HG03469 (cell line): ENCODE measurements around the gene USF2.

Source experiments
- ATAC-seq: cut with Tn5 transposase; IDR thresholded peaks from one replicate; pipeline ENCODE4 v1.9.1; 2021; ENCODE audit warnings: mild to moderate bottlenecking, moderate library complexity, moderate number of reproducible peaks; ENCODE audit not compliant: unreplicated experiment

The USF2 gene

GRCh38 chr19:35265126-35265899 is 3.4 kb upstream of the USF2 start:
- ATAC-seq: no peak

GRCh38 chr19:35265900-35266519 is 2.8 kb upstream of the USF2 start:
- ATAC-seq: no peak

GRCh38 chr19:35266520-35267352 is 2.0 kb upstream of the USF2 start:
- no peak for ATAC-seq

- ATAC-seq: no peak
These were observed 1.4 kb upstream of the USF2 start for GRCh38 chr19:35267353-35267817.

- no peak for ATAC-seq
These were observed 785 bp upstream of the USF2 start for GRCh38 chr19:35267818-35268535.

- peak; percentile 42 for ATAC-seq
These were observed 816 bp downstream of the USF2 start for GRCh38 chr19:35269438-35270117.

- ATAC-seq: no peak
These were observed 1.6 kb downstream of the USF2 start for GRCh38 chr19:35270381-35270811.

- ATAC-seq: no peak
These were observed 2.8 kb downstream of the USF2 start for GRCh38 chr19:35271546-35271945.

GRCh38 chr19:35272122-35272719 is 3.5 kb downstream of the USF2 start:
- no peak for ATAC-seq

- ATAC-seq: no peak
These were observed 4.3 kb downstream of the USF2 start for GRCh38 chr19:35272954-35273649.

- no peak for ATAC-seq
These were observed 5.0 kb downstream of the USF2 start for GRCh38 chr19:35273686-35274259.

GRCh38 chr19:35274323-35274722 is 5.6 kb downstream of the USF2 start:
- ATAC-seq: no peak

GRCh38 chr19:35276706-35277281 is 8.0 kb downstream of the USF2 start:
- no peak for ATAC-seq

- ATAC-seq: no peak
These were observed 10.0 kb downstream of the USF2 start for GRCh38 chr19:35278578-35279284.

GRCh38 chr19:35279374-35279773 is 10.6 kb downstream of the USF2 start:
- no peak for ATAC-seq

- no peak for ATAC-seq
These were observed 11.4 kb downstream of the USF2 start for GRCh38 chr19:35279985-35280821.

- no peak for ATAC-seq
These were observed 12.5 kb downstream of the USF2 start for GRCh38 chr19:35281303-35281702.
